ENCODE data around the gene MICOS13.

MICOS13 gene

DNA sequence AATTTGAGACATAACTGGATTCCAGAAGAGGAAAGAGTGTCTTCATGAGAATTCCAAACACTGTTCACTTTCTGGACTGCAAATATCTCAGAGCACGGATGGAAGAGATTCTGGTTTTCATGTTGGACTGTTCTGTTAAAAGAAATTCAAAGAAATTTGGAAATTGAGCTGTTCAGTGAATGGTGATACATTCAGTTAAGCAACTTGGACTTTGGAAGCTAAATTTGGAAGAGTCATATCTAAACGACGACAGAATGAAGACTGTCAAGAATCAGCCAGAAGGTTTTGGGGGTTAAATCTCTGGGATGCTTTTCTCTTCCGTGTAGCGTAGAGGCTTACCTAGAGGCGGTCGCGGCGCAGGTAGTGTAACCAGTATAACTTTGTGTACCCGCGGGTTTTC, 31.9 kb downstream of the MICOS13 start:
- no peak for TF ChIP-seq CTCF (IDR thresholded peaks at IDR 0.05; ENCODE audit: control insufficient read depth, extremely low read depth, insufficient read depth)

DNA sequence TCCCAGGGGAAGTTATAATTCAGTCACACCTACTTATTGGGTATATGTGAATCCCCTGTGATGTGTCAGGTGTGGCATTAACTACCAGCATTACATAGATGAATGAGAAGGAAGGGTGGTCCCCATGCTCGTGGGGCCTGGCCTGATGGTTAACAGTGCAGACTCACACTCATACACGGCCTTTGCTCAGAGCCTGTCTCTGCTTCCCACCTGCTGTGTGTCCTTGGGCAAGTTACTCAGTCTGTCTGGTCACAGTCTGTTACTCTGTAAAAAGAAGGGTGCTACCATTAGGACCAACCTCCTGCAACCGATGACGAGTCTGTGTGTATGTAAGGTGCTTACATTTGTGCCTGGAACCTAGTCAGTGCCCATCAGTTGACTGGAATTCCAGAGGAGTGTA, 33.6 kb downstream of the MICOS13 start:
- no peak for TF ChIP-seq CTCF (IDR thresholded peaks at IDR 0.05; ENCODE audit: control insufficient read depth, extremely low read depth, insufficient read depth)
- no peak overlapping the region for H3K4me3 ChIP-seq (ENCODE audit: low read depth, low read length)
- no peak for DNase-seq (ENCODE audit: low read depth)

More for the DNA sequence above, 31.9 kb downstream of the MICOS13 start:
- no peak overlapping the region for H3K4me3 ChIP-seq (ENCODE audit: low read depth, low read length)
- no peak for DNase-seq (ENCODE audit: low read depth)

DNA sequence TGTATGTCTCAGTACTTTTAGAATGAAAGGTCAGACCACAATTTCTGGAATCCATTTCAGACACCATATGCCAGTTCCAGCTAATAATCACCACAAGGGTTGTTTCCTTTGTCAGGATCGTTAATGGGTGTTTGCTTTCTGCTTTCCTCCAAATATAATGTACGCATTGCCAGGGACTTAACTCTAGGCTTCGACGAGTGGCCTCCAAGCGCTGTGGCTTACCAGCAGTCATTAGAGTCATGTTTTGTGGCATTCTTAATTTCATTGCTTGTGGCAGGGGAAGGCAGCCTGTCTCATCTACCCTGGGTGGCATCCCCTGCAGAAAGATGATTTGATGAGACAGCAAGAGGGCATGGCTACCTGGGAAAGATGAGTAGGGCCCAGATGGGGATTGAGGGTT, 34.9 kb downstream of the MICOS13 start:
- H3K4me3 ChIP-seq (ENCODE audit: low read depth, low read length) = no peak overlapping the region
- DNase-seq (ENCODE audit: low read depth) = no peak
- no peak for TF ChIP-seq CTCF (IDR thresholded peaks at IDR 0.05; ENCODE audit: control insufficient read depth, extremely low read depth, insufficient read depth)

DNA sequence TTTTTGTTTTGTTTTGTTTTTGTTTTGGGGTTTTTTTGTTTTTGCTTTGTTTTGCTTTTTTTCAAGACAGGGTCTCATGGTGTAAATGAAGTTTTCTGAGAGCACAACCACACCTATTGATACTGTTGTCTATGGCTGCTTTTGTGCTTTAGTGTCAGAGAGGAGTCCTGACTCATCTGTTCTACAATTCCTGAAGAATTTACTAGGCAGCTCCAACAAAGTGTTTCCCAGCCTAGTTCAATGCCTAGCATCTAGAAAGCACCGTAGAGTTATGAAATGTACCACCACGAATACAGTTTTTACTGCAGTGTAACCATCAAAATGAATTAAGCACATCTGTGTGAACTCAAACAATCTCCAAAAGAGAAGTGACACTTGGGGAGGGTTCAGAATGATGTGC, 36.3 kb downstream of the MICOS13 start:
- no peak overlapping the region for H3K4me3 ChIP-seq (ENCODE audit: low read depth, low read length)
- DNase-seq (ENCODE audit: low read depth) = no peak
- no peak for TF ChIP-seq CTCF (IDR thresholded peaks at IDR 0.05; ENCODE audit: control insufficient read depth, extremely low read depth, insufficient read depth)

- DNase-seq (ENCODE audit: low read depth) = no peak
- H3K4me3 ChIP-seq (ENCODE audit: low read depth, low read length) = no peak overlapping the region
- TF ChIP-seq CTCF (IDR thresholded peaks at IDR 0.05; ENCODE audit: control insufficient read depth, extremely low read depth, insufficient read depth) = no peak
These were observed 37.3 kb downstream of the MICOS13 start for GRCh38 chr19:5643060-5643459.

DNA sequence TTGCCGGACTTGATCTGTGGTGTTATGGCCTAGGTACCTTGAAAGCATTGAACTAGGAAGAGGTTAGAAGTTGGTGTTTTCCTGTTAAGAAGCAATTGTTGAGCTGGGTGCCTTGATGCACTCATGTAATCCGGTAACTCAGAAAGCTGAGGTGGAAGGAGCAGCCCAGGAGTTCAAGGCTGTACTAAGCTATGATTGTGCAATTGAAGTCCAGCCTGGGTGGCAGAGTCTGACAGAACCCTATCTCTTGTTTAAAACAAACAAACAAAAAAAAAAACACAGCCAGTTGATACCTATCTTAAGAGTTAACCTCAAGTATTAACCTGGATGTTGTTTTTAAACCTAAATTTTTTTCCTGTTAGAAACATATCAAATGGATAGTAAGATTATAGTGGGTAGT, 38.1 kb downstream of the MICOS13 start:
- DNase-seq (ENCODE audit: low read depth) = no peak

More for the DNA sequence above, 38.1 kb downstream of the MICOS13 start:
- TF ChIP-seq CTCF (IDR thresholded peaks at IDR 0.05; ENCODE audit: control insufficient read depth, extremely low read depth, insufficient read depth) = no peak
- no peak overlapping the region for H3K4me3 ChIP-seq (ENCODE audit: low read depth, low read length)
